ENCODE measurements around the gene EIF1AX. TPM values are rescaled to one million over a fixed set of nuclear protein-coding genes. Genes with fewer than 3 reads are reported as not detected.
"Not testable (repeated sequence)": the region's sequence is repeated elsewhere in the genome, so short reads cannot be mapped to it uniquely, and the experiment has no call there.

Gene EIF1AX, protein sequence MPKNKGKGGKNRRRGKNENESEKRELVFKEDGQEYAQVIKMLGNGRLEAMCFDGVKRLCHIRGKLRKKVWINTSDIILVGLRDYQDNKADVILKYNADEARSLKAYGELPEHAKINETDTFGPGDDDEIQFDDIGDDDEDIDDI
- 43.8 and 45.1 TPM in 2 replicates for total RNA-seq
- polyA plus RNA-seq (2012): 39.9 TPM

DNA sequence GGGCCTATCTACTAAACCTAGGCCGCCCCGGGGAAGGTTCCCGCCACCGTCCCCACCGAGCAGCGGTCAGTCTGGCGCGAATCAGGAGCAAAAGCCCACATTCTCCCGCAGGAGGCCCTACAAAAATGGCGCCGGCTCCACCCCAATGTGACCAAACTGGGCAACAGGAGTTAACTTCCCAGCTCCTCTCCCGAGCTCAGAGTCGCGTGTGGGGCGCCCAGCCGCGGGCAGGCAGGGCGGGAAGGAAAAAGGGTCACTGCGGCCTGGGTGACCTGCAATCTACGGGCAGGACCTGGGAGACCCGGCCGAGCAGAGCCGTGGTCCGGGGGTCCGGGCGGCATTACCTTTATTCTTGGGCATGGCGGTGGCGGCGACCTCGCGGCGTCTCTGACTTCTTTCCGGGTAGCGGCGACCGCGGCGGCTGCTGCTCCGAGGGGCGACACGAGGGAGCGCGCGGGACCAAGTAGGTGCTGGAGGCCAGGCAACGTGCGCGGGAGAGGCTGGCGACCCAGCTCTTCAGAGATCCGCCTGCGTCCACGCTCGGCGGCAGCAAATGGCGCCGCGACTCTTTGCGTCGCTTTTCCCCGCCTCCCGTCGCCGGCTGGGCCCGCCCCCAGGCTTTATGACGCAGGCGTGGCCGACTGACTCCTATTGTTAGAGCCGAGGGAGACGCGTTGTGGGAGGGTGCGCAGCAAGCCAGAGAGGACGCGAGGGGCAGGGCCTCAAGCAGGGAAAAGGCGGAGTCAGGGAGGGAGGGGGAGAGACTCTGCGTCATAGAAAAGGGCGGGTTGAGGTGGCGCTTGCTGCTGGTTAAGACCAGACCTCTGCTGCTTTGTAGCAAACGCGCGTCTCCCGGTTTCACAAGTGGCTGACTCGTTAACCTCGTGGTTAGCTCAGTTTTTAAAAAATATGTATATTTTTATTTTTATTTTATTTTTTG, at the start of gene EIF1AX:
TSS of gene EIF1AX (minus strand) at position 558 of the 940 bp plus-strand sequence. CDS start at position 360, 198 bp downstream.
- peak; percentile 97 for DNase-seq (ENCODE audit: low read depth)

DNA sequence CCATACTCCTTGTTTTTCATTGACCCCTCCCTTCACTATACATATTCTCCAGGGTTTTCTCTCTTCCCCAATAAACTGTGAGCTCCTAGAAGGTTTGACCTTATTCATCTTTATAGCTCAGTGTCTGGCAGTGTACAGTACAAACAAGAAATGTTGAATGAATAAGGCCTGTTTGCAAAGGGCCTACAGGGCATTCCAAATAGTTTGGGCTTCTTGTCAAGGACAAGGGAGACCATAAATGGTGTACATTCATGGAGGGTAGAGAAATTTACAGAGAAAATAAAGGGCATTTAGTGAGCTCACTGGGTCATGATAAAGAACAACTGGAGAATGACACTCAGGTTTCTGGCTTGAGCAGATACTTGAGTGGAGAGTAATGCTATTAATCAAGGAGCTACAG, 47.5 kb upstream of the EIF1AX start:
- no peak for DNase-seq (ENCODE audit: low read depth)

DNA sequence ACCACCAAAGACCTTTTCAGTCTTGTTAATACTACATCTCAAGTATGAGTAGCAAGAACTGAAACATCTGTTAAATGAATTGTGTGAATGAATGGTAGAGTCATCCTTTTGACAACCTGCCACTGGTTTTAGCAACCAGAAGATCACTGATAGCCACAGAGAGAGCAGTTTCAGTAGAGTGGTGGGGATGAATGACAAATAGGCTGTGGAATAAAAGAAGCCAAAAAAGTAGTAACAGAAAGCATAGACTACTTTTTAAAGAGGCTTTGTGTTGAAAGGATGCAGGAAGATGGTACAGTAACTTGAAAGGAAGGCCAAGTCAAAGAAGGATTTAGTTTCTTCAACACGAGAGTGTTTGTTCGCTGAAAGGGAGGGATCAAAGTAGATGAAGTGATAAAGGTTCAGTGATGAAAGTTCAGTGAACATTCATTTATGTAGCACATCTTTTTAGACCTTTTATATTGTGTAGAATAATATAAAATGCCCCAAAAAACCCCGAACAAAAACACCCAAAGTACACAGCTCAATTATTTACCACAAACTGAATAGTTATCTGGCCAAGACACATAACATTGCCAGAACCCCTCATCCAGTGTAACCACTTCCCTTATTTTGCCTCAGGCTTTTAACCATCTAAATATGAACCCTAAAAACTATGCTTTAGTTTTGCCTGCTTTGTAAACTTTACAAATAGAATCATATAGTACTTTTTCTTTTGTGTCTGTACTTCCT, 40.1 kb upstream of the EIF1AX start:
- no peak for DNase-seq (ENCODE audit: low read depth)

DNA sequence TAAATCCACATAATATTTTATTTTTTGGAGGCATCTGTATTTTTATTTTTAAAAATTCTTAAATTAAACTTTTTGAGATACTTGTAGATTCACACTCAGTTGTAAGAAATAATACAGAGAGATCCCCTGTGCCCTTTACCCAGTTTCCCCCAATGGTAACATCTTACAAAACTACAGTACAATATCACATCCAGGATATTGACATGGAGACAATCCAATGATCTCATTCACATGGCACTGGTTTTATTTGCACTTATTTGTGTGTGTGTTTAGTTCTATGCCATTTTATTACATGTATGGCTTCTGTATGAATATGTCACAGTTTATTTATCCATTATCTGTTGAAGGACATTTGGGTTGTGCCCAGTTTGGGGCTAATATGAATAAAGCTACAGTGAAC, 35.5 kb upstream of the EIF1AX start:
- DNase-seq (ENCODE audit: low read depth): no peak

DNA sequence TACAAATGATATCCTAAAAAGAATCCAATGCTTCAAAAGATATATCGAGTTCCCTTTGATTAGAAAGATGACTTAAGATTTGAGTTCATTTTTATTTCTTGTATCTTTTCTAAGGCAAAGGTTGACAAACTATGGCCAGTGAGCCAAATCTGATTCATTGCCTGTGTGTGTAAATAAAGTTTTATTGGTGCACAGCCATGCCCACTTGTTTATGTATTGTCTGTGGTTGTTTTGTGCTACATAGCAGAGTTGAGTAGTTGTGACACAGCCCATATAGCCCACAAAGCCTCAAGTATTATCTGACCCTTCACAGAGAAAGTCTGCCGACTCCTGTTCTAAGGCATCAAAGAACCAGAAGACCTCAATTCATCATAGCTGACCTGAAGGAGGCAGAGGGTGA, 32.2 kb upstream of the EIF1AX start:
- DNase-seq (ENCODE audit: low read depth): no peak

DNA sequence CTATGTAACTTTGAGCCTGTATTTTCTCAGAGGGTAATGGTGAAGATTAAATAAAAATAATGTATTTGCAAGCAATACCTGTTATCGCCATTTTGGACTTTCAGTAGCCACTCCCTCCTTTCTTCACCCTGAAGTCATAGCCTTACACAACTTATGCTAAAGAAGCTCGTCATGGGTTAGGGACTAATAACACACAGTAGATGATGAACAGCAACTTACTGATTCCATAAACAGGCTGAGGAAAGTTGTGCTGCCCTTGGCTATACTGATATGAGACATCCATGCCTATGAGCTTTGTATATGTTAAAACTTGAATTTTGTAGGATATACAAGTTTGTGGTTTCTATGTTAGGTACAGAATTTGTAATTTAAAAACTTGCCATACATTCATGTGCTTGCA, 31.7 kb upstream of the EIF1AX start:
- DNase-seq (ENCODE audit: low read depth): no peak

DNA sequence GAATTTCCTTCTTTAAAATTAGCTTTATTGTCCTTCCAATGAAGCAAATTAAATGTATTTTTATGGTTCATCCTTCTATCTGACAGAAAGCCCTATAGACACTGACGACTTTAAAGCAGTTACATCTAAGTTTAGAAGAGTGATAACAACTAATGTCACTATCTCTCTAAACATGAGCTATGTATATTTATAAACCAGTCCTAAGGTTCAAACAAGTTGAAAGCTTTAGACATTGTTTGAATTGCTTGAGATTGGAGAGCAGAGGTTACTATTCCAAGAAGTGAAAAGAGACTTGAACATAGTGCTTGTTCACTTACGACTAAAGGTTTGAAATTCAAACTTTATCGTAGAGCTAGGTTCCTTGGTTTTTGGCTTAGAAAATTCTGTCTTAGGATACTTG, 30.2 kb upstream of the EIF1AX start:
- DNase-seq (ENCODE audit: low read depth): no peak

DNA sequence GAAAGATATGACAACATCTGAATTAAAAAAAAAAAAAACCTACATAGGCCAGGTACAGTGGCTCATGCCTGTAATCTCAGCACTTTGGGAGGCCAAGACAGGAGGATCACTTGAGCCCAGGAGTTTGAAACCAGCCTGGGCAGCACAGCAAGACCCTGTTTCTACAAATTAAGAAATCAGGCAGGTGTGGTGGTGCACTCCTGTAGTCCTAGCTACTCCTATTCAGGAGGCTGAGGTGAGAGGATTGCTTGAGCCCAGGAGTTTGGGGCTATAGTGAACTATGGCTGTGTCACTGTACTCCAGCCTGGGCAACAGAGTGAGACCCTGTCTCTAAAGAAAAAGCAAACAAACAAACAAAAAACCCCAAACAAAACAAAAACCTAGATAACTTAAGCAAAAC, 20.9 kb upstream of the EIF1AX start:
- not testable (repeated sequence) for DNase-seq (ENCODE audit: low read depth)

DNA sequence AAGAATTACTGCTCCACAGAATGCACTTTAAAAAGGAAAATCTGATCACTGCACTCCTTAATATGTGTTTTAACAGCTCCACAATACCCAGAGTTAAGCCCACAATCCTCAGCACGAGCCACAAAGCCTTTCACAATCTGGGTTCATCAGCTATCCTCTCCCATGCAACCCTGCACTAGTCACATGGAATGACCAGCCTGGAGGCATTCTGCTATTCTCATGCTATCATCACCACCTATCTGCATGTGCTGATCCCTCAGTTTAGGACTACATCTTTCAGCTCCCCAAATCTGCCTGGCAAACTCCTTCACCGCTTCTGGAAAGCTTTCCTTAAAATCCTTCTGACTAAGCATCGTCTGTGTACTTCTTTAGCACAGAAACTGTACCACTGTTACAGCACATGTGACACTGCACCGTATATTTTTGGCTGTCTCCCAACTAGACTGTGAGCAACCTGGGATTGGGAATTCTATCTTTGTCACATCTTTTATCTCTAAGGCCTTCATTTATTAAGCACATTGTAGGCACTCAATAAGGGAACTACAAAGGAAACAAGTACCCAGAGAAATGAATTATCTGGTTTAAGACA, 18.3 kb upstream of the EIF1AX start:
- DNase-seq (ENCODE audit: low read depth): no peak

DNA sequence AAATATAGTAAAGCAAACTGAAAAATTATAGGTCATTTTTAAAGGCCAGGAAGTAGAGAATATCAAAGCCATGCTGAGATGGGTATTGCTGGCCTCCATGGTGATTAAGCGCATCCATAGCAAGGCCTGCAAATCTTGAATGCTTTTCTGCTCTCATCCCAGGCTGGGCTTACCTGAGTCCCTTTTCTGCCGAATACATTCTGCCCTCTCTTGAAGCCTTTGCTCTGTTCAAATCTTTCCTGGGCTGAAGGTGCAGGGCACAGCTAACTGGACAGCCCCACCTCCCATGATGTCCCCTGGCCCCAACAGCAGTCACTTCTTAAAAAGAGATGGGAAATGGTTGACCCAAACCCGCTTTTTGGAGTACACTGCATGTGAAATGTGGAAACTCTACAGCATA, 10.1 kb upstream of the EIF1AX start:
- no peak for DNase-seq (ENCODE audit: low read depth)

DNA sequence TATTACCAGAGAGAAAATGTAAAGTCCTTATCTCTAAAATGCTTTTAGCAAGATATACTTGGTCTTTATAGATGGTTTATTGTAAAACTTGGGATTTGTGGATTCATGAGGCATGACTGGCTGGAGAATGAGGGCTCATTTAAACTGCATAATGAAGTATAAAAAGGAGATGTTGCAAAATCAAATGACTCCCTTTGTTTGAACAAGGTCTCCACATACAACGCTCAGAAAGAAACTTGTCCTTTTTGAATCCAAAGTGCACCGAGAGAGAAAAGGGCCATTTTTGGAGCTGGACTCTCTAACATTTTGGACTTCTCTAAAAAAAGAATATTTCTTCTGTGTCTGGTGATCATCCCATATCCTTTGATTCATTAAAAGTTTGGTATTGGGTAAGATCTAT, 7.7 kb upstream of the EIF1AX start:
- DNase-seq (ENCODE audit: low read depth): no peak

DNA sequence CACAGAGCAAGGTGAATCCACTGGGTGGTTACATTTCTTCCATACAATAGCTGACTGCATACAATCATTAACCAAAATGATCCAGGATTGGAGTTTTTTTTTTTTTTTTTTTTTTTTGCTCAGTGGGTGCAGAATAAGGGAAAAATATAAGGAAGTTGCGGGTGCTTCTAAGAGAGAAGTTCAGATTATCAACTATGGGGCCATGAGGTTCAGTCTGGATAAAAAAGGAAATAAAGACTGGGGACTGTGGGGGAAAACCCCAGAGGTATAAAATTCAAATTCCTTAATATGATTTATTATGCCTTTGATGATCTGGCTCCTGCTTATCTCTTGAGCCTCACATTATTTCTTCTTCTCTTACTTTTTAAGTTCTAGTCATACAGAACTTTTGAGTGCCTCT, 5.9 kb upstream of the EIF1AX start:
- DNase-seq (ENCODE audit: low read depth): no peak

DNA sequence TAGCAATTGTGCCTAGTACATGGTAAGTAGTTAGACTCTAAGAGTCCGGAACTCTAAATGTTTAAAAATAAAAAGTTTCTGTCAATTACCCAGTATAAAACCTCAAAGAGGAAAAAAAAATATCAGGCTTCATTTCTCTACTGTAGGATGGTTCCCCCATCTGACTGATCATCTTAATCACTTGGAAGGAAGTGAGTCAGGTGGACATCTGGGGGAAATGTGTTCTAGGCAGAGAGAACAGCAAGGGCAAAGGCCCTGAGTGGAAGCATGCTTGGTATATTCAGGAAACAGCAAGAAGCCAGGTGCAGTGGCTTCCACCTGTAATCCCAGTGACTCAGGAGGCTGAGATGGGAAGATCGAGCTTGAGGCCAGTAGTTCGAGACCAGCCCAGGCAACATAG, 2.9 kb upstream of the EIF1AX start:
- no peak for DNase-seq (ENCODE audit: low read depth)

DNA sequence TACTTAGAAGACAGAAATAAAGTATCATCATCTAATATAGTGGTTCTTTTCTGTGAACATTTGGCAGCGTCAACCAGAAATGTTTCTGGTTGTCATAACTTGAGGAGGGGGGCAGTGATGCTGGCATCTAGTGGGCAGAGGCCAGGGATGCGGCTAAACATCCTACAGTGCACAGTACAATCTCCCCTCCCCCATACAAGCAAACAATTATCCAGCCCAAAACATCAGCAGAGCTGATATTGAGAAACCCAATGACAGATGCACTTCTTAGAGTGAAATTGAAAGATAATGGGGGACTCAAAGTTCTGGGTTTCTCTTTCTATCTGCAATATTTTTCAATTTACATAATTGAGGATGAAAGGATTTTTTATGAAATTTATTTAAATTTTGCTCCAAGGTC, 1.9 kb upstream of the EIF1AX start:
- DNase-seq (ENCODE audit: low read depth): no peak

DNA sequence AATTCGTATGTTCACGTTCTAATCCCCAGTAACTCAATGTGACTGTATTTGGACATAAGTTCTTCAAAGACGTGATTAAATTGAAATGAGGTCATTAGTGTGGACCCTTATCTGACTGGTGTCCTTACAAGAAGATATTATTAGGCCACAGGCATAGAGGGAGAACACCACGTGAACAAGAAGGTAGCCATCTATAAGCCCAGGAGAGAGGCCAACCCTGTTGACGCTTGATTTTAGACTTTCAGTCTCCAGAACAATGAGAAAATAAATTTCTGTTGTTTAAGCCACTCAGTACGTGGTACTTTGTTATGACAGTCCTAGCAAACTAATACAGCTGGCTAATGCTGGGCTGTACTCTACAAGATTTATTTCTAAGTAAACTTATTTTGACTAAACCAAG, 1.5 kb upstream of the EIF1AX start:
- DNase-seq (ENCODE audit: low read depth): no peak

DNA sequence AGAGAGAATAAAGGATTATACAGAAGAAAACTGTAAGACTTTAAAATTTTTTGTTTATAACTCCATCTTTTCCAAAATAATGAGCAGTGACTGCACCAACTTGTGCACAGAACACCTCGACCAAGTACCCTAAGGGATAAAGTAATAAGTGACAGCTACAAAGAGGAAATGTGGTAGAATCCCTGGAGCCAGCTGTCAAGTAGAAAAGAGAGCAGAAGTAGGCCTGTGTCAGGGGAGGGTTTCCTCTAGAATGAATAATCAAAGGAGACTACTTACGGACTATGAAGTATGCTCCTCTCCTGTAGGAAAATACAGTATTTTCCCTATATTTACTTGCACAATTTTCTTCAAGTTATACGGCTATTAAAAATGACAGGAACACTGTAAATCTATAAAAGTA, 1.2 kb downstream of the EIF1AX start:
- DNase-seq (ENCODE audit: low read depth): peak; percentile 9

DNA sequence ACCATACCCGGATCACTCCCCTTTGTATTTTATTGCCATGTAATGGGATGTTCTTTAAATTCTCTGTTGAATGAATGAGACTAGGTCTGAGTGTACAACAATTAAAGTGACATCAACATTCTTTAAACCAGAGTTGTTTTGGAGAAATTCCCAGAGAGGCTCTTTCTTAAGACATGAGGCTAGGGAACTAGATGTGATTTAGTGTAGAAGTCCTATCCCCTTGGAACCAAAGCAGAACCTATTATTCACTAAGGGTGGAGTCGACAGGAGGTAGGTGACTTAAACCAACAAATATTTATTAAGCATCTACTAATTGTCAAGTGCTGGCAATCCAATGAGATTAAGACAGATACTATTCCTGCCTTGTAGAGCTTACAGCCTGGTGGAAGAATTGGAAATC, 1.7 kb downstream of the EIF1AX start:
- no peak for DNase-seq (ENCODE audit: low read depth)

DNA sequence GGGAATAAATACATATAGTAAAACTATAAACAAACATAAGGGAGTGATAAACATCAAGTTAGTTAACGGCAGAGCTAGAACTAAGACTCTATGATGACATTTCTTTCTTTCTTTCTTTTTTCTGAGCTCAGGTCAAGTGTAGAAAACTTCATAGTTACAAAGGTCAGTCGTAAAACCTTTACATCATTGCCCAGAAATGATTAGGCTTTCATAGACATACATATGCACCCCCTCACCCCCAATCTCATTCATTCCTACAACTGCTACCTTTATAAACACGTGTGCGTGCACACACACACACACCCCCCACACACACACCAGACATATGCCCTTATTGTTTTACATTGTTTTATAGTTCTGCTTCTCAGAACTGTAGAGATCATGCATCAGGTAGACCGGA, 5.7 kb downstream of the EIF1AX start:
- DNase-seq (ENCODE audit: low read depth): no peak

DNA sequence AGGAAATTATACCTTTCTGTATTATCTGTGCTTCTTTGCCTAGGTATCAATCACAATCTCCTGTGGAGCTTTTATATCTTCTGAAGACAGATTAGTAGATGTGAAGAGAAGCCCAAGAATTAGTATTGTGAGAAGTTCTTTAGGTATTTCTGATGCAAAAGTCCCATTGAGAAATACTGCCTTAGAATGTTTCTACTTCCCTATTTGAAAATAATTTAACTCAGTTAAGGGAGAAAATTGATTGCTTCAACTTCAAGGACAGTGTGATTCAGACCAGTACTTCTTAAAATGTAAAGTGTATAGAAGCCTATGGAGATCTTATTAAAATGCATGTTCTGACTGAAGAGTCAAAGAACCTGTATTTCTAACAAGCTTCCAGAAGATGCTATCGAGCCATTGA, 9.0 kb downstream of the EIF1AX start:
- no peak for DNase-seq (ENCODE audit: low read depth)

DNA sequence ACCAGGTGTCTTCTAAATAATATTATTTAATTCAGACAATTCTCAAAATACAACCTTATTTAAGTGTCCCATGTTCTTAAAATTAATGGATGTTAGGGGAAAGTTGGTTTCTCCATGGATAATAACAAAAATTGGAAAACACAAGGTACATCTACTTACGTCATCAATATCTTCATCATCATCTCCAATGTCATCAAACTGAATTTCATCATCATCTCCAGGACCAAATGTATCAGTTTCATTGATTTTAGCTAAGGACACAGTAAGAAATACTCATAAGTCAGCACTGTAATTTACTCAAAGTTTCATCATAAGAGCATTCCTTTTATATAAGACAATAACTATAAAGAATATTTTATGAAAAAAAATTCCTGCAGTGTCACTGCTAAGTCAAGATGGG, 11.3 kb downstream of the EIF1AX start:
- no peak for DNase-seq (ENCODE audit: low read depth)

DNA sequence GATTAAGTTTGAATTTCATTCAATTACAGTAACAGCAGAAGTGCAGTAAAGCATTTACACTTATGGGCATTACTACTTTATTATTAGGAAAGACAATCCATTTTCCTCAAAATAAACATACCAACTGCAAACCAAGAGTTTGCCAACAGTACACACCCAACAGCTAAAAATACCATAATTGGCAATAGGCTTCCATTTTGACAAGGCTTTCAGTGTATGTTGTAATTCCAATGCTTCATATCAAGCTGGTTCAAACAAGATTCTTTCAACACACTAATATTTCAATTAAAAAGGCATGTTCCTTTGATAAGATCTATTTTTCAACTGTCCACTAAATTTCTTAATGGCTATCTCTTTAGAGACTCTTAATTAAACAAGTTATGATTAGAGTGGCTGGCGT, 12.1 kb downstream of the EIF1AX start:
- DNase-seq (ENCODE audit: low read depth): no peak

DNA sequence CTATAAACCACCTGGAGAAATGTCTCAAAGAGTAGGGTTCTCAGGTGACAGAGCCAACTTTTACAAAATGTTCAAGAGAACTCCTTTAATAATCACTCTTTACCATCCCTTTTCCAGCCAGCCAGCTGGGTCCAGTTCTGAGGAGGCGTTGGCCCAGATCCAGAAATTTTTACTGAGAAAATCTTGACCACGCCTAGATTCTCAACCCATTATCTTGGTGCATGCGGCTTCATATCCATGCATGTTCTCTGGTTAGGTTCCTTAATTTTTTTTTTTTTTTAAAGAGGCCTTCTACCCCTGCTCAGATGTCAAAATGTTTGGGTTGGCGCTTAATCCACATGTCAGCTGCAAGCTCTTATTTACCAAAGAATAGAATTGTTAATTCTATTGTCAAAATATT, 13.0 kb downstream of the EIF1AX start:
- DNase-seq (ENCODE audit: low read depth): peak; percentile 20

Data from myocyte (in vitro differentiated cells).